GM13976 (cell line): ENCODE measurements around the gene KLHL13.

Experiments
- DNase-seq: peaks from one replicate; pipeline ENCODE4 v3.0.0; 2012; ENCODE audit warnings: low spot score
- in situ Hi-C: fragments of 300-500 bp; cut with MboI; formaldehyde crosslinking; loops from one replicate; pipeline ENCODE4 v1.12.0; 2022; ENCODE audit warnings: low sequenced_read_pairs, mixed read lengths, inconsistent platforms; ENCODE audit not compliant: unreplicated experiment
- TF ChIP-seq, protein P1 (sequence below): IDR thresholded peaks from 2 replicates; pipeline ENCODE4 v1.5.1; 2012; ENCODE audit warnings: borderline replicate concordance, mild to moderate bottlenecking; ENCODE audit not compliant: insufficient read depth; ENCODE audit errors: extremely low read depth, missing control alignments, control extremely low read depth

The KLHL13 gene

DNA sequence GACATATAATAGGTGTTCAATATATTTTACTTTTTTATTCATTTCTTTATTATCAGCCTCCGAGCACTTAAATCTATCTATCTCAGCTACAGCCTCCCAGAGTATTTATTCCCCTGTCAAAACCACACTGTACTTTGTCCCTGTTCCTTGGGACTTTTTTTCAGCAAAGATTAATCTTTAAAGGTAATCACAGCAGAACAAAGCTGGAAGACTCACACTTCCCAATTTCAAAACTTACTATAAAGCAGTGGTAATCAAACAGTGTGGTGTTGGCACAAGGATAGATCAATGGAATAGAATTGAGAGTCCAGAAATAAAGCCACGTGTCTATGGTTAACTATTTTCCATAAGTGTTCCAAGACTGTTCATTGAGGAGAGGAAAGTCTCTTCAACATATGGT is 59.7 kb downstream of the KLHL13 start:
- in situ Hi-C loops: no loop called here
- DNase-seq: no peak
- TF ChIP-seq, protein P1, sequence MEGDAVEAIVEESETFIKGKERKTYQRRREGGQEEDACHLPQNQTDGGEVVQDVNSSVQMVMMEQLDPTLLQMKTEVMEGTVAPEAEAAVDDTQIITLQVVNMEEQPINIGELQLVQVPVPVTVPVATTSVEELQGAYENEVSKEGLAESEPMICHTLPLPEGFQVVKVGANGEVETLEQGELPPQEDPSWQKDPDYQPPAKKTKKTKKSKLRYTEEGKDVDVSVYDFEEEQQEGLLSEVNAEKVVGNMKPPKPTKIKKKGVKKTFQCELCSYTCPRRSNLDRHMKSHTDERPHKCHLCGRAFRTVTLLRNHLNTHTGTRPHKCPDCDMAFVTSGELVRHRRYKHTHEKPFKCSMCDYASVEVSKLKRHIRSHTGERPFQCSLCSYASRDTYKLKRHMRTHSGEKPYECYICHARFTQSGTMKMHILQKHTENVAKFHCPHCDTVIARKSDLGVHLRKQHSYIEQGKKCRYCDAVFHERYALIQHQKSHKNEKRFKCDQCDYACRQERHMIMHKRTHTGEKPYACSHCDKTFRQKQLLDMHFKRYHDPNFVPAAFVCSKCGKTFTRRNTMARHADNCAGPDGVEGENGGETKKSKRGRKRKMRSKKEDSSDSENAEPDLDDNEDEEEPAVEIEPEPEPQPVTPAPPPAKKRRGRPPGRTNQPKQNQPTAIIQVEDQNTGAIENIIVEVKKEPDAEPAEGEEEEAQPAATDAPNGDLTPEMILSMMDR: no peak

DNA sequence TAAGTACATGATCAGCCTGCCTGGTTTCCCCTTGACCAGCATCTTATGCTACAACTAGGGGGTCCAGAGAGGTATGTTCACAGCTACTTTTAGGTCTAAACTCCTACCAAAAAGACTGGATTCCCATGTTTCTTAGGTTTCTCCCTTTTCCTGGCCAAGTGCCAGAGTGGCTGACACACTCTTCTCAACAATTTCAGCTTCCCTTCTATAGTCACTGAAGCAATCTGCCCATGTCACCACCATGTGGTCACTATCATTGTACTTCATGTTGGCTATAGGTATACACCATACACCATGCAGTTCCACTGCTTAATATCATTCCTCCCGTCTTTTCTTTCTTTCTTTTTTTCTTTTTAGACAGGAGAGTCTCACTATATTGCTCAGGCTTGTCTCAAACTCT is 66.9 kb downstream of the KLHL13 start:
- DNase-seq: no peak
- in situ Hi-C loops: no loop called here

DNA sequence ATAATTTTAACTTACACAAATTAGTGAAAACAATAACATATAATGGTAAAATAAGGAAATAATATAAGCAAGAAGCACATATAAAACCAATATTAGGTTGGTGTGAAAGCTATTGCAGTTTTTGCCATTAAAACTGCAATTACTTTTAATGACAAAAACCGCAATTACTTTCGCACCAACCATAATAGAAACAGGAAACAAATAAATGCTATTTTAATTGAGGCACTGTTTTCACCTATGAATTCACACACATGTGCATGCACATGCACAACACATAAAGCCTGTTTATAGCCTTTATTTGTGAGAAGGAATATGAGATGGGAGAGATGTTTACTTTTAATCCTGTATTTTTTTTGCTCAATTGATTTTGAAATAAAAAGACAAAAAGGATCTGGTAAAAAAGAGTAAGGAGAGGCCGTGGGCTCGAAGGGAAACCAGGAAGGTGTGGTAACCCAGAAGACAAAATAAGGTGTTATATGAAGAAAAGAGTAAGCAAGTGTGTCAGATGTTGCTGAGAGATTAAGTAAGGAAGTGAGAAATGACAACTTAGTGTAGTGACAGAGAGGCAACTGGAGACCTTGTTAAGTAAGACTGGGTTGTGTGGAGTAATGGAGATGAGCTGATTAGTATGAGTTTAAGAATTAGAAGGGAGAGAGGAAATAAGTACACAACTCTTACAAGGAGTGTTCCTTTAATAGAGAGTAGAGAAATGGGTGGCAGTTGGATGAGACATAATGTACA is 69.0 kb downstream of the KLHL13 start:
- in situ Hi-C loops: no loop called here
- TF ChIP-seq, protein P1: no peak

More for the DNA sequence above, 66.9 kb downstream of the KLHL13 start:
- TF ChIP-seq, protein P1: no peak

DNA sequence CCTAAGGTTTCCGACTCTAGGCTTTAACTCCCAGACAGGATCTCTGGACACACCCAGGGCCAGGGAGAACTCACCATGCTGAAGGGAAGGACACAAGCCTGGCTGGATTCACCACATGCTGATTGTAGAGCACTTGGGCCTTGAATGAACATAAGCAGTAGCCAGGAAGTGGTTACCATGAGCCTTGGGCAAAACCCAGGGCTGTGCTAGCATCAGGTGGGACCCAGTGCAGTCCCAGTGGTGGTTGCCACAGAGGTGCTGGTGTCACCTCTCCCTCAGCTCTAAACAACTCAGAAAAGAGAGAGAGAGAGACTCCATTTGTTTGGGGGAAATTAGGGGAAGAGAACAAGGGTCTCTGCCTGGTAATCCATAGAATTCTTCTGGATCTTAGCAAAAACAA is 77.0 kb downstream of the KLHL13 start:
- in situ Hi-C loops: no loop called here
- DNase-seq: no peak
- TF ChIP-seq, protein P1: no peak

More for the DNA sequence above, 69.0 kb downstream of the KLHL13 start:
- peak; percentile 3 for DNase-seq

DNA sequence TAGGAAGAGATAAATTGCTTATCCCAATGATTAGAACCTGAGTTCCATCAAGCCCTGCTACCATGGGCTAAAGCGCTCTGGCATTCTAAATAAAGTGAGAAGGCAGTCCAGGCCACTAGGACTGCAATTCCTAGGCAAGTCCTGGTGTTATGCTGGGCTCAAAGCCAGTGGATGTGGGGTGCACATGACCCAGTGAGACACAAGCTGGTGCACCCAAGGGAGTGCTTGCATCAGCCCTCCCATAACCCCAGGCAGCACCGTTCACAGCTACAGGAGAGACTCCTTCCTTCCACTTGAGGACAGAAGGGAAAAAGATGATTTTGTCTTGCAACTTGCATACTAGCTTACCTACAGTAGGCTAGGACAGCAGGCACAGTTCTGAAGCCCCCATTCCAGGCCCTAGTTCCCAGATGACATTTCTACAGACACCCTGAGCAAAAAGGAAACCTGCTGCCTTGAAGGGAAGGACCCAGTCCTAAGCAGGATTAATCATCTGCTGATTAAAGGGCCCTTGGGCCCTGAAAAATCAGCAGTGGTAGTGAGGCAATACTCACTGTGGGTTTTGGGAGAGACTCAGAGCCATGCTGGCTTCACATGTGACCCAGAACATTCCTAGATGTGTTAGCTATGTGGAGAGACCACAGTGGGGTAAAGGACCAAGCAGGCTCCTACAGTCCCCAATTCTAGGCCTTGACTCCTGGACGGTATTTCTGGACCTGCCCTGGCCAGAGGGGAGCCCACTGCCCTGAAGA is 77.8 kb downstream of the KLHL13 start:
- TF ChIP-seq, protein P1: no peak
- no peak for DNase-seq
- in situ Hi-C loops: no loop called here

DNA sequence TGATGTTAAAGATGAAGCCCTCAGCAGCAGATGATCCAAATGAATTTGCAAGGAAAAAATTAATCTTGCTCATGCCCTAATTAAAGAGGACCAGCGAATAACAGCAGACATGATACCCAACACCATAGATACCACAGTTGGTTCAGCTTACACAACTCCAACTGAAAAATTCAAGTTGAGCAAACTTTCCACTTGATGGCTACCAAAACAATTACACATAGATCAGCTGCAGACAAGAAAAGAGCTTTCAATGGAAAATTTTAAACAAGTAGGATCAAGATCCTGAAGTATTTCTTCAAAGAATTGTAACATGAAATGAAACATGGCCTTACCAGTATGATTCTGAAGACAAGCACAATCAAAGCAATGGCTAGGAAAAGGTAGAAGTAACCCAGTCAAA is 90.0 kb downstream of the KLHL13 start:
- no peak for DNase-seq
- in situ Hi-C loops: no loop called here
- TF ChIP-seq, protein P1: no peak

DNA sequence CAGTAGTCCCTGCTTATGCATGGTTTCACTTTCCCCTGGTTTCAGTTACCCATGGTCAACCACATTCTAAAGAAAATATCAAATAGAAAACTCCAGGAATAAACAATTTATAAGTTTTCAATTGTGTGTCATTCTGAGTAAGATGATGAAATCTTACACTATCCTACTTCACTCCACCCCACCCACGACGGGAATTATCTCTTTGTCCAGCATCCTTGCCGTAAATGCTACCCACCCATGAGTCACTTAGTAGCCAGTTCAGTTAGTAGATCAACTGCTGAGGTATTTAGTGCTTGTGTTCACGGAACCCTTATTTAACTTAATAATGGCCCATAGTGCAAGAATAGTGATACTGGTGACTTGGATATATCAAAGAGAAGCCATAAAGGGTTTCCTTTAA is 91.4 kb downstream of the KLHL13 start:
- no peak for DNase-seq
- TF ChIP-seq, protein P1: no peak
- in situ Hi-C loops: no loop called here
